Epidermal melanocyte (primary cell): Measurements from ENCODE around the gene CDH16.
"Not testable (repeated sequence)": the region's sequence is repeated elsewhere in the genome, so short reads cannot be mapped to it uniquely, and the experiment has no call there.

Experiments used
- DNase-seq: peaks from one replicate; pipeline ENCODE4 v3.0.0; 2011; ENCODE audit warnings: low spot score; ENCODE audit not compliant: insufficient read length

CDH16 gene

DNA sequence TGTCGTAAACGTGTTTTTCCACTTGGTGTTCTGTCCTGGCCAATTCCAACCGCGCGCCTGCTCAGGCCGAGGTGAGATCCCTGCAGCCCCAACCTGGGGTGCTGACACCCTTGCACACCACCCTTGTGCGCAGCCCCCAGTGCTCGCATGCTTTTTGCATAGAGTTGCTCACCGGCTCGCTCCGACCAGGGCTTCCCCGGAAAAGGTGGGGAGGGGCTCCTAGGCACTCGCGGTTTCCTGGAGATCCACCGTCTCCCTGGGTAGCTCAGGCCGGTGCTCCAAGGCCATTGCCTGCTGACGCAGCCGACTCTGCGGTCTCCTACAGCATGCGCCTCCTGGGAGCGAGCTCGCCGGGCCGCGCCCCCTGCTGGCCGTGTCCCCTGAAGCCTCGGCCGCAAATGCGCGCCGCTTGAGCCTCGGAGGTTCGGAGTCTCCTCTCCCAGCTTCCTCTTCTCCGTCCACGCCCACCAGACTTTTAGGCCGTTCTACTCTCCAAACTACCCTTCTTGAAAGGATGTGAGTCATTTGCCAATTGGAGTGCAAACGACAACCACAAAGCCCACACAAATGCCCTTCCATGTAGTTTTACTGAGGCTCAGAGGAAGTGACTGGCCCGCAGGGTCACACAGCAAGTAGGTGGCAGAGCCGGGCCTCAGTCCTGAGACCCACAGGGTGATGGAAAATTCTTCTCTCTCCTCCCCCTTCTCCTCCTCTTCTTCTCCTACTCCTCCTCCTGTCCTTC, 45.6 kb downstream of the CDH16 start:
- peak; percentile 80 for DNase-seq

DNA sequence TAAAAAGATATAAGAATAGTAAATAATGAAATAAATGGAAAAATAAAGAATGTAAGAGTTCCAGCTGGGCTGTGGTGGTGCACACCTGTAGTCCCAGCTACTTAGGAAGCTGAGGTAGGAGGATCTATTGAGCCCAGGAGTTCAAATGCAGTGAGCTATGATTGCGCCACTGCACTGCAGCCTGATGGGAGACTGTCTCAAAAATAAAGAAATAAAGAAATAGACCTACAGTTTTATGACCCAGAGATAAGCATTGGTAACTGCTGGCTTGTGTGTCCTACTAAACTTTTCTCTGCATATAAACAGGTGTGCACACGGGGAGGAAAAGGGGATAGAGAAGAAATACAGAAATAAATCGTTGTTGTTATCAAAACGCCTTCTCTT, 46.1 kb downstream of the CDH16 start:
- no peak for DNase-seq

DNA sequence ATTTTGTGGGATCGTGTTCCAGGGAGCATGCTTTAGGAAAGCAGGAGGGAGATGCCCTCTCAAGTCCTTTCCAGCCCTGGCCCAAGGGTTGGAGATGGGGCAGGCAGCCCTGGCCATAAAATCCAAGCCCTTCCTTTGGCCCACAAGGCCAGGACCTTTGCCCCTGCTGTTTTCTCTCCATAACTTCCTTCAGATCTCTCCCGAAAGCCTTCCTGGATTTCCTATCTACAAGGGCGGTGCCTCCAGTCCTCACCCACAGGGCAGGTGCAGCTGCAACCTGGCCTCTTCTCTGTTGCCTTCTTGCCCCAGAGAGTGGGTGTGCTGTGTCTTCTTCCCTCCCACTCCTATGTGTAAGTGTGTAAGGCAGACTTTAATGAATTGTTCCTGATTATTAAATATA, 46.8 kb downstream of the CDH16 start:
- no peak for DNase-seq

DNA sequence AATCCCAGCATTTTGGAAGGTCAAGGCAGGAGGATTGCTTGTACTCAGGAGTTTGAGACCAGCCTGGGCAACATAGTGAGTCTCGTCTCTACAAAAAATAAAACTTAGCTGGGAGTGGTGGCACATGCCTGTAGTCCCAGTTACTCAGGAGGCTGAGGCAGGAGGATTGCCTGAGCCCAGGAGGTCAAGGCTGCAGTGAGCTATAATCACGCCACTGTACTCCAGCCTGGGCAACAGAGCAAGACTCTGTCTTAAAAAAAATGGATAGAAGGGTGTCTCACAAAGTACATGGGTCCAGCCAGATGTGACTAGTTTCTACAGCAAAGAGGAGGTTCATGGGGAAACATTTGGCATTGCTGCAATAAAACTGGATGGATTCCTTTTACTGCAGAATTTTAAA, 47.3 kb downstream of the CDH16 start:
- DNase-seq: not testable (repeated sequence)

DNA sequence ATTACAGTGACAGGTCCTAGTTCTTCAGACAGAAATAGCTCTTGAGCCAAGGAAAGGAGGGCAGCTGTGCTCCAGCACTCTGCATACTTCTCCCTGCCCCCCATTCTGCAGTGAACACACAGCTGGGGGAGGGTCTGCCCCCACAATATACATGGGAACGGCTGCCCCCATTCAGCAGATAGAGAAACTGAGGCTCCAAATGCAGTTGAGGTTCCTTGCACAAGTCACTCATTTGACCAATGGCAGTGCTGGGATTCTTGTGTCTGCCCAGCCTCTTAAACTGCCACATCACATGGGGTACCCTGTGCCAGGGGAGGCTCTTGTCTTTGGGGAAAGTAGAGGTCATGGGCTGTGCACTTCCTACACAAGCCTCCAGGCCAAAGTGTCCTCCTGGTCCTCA, 49.3 kb downstream of the CDH16 start:
- no peak for DNase-seq

DNA sequence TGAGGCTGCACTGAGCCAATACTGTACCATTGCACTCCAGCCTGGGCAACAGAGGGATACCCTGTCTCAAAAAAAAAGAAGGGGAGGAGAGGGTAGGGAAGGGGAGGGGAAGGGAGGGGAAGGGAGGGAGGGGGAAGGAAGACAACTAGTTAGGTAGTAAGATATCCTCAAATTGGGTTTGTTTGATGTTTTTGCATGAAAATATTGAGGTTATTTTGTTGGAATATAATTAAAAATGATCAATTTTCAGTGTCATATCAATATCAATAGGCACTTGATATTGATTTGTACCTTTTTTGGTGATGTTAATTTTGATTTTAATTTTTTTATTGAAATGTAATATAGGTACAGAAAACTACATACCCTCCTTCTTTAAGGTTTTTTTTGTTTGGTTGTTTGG, 55.0 kb downstream of the CDH16 start:
- DNase-seq: no peak

DNA sequence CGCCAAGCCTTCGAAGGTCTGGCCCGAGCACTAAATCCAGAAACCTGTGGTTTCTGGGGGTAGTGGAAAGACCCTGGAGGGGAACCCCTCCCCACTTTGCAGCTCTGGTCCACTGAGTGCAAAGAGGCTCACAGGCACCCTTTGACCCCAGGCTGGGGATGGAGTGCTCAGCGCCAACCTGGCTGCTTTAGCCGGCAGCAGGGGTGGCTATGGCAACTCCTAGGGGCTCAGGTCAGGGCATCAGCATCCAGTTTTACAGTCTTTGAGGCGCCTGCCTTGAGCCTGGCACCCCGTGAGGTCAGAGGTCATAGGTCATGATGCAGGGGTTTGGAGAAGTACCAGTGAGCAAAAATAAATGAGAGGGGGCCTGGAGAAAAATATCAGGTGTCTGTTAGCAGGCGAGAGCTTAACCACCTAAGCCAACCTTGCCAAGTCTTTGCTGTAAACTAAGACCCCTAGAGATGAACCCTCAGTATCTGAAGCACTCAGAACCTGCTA, 56.6 kb downstream of the CDH16 start:
- DNase-seq: no peak

DNA sequence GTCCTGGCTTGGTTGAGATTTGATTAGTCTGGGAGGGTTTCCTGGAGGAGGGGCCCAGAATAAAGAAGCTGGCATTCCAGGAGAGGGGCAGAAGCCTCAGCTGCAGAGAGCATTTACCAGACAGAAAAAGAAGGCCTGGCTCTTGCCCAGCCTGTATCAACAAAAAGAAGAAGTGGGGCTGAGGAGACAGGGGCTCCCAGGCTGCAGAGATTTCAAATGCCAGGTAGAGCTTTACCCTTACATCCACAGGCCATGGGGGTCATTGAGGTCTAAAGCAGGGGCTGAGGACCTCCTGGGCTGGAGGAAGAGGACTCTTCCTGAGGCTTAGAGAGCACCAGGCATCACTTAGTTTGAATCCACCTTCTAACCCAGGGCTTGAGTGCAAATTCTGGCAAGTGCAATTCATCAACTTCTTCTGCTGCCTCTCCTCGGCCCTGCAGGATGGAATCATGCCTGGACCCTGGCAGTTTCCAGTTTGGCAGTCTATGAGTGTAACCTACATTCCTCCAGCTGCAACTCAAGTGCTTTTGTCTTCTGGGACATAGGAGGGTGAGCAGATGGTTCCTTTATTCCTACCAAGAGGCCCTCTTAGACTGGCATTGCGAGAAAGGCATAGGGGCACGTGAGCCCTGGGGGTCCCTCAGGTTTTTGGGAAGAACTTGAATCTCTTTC, 59.2 kb downstream of the CDH16 start:
- DNase-seq: no peak

DNA sequence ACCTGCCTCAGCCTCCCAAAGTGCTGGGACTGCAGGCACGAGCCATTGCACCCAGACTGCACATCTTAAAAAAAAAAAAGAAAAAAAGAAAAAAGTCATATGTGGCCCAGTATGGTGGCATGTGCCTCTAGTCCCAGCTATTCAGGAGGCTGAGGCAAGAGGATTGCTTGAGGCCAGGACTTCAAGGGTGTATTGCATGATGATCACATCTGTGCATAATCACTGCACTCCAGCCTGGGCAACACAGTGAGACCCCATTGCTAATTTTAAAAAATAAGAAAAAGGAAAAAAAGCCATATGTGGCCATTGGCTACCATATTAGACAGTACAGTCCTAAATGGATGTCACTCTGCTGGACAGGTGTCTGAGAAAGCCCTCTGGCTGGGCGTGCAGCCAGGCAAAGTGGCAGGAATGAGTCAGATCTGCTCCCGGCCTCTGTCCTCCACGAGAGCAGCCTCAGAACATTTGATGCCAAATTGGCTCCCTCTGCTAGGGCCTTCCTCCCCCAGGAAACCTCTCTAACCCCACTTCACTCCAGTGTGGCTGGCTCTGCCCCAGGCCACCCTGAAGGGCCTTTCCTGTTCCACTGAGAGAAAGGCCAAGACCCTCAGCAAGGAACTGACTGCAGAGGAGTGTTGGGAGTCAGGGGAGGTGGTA, 59.8 kb downstream of the CDH16 start:
- no peak for DNase-seq
